ENCODE measurements around the gene TMEM109.

The TMEM109 gene

GRCh38 chr11:60916669-60917206 lies 2.8 kb downstream of the TMEM109 start:
- Histone ChIP-seq H3K4me3 (ENCODE audit: low read depth in 1 of 2, low read length in 2 of 2) (no peak overlapping the region), H3K36me3 (ENCODE audit: insufficient read depth, low read length) (peaks cover 24% of the 10 kb centered on the region), H3K9ac (ENCODE audit: low read length) (no peak overlapping the region), H3K27ac (ENCODE audit: low read depth, low read length) (no peak overlapping the region), H3K9me3 (ENCODE audit: low read length) (peaks cover 2% of the 10 kb centered on the region), H3K4me1 (ENCODE audit: insufficient read depth, low read length) (peaks cover 26% of the 10 kb centered on the region), H3K27me3 (ENCODE audit: control insufficient read depth in 1 of 2, insufficient read depth in 2 of 2, low read length in 2 of 2) (no peaks in the 10 kb centered on the region)

GRCh38 chr11:60917267-60917666 lies 3.3 kb downstream of the TMEM109 start:
- no peak overlapping the region for H3K4me3 ChIP-seq (ENCODE audit: low read depth in 1 of 2, low read length in 2 of 2)
- no peak overlapping the region for H3K27ac ChIP-seq (ENCODE audit: low read depth, low read length)
- peaks cover 2% of the 10 kb centered on the region for H3K9me3 ChIP-seq (ENCODE audit: low read length)
- H3K27me3 ChIP-seq (ENCODE audit: control insufficient read depth in 1 of 2, insufficient read depth in 2 of 2, low read length in 2 of 2) = no peaks in the 10 kb centered on the region
- peaks cover 26% of the 10 kb centered on the region for H3K4me1 ChIP-seq (ENCODE audit: insufficient read depth, low read length)
- no peak overlapping the region for H3K9ac ChIP-seq (ENCODE audit: low read length)
- peaks cover 29% of the 10 kb centered on the region for H3K36me3 ChIP-seq (ENCODE audit: insufficient read depth, low read length)

GRCh38 chr11:60918251-60918938 lies 4.4 kb downstream of the TMEM109 start:
- Histone ChIP-seq H3K4me3 (ENCODE audit: low read depth in 1 of 2, low read length in 2 of 2) (no peak overlapping the region), H3K9ac (ENCODE audit: low read length) (no peak overlapping the region), H3K27ac (ENCODE audit: low read depth, low read length) (no peak overlapping the region), H3K27me3 (ENCODE audit: control insufficient read depth in 1 of 2, insufficient read depth in 2 of 2, low read length in 2 of 2) (no peaks in the 10 kb centered on the region), H3K4me1 (ENCODE audit: insufficient read depth, low read length) (peaks cover 21% of the 10 kb centered on the region), H3K36me3 (ENCODE audit: insufficient read depth, low read length) (peaks cover 40% of the 10 kb centered on the region), H3K9me3 (ENCODE audit: low read length) (peaks cover 2% of the 10 kb centered on the region)

GRCh38 chr11:60918939-60919265 lies 4.9 kb downstream of the TMEM109 start:
- H3K4me1 ChIP-seq (ENCODE audit: insufficient read depth, low read length) = peaks cover 24% of the 10 kb centered on the region
- H3K36me3 ChIP-seq (ENCODE audit: insufficient read depth, low read length) = peaks cover 41% of the 10 kb centered on the region
- peaks cover 0 to 4% of the 10 kb centered on the region in 2 donors for H3K27me3 ChIP-seq (ENCODE audit: control insufficient read depth in 1 of 2, insufficient read depth in 2 of 2, low read length in 2 of 2)
- no peak overlapping the region for H3K4me3 ChIP-seq (ENCODE audit: low read depth in 1 of 2, low read length in 2 of 2)
- H3K9ac ChIP-seq (ENCODE audit: low read length) = no peak overlapping the region
- H3K9me3 ChIP-seq (ENCODE audit: low read length) = peaks cover 2% of the 10 kb centered on the region
- H3K27ac ChIP-seq (ENCODE audit: low read depth, low read length) = no peak overlapping the region

- peaks cover 26% of the 10 kb centered on the region for H3K4me1 ChIP-seq (ENCODE audit: insufficient read depth, low read length)
- H3K9ac ChIP-seq (ENCODE audit: low read length) = no peak overlapping the region
- H3K27ac ChIP-seq (ENCODE audit: low read depth, low read length) = no peak overlapping the region
- H3K36me3 ChIP-seq (ENCODE audit: insufficient read depth, low read length) = peaks cover 41% of the 10 kb centered on the region
- H3K4me3 ChIP-seq (ENCODE audit: low read depth in 1 of 2, low read length in 2 of 2) = no peak overlapping the region
- peaks cover 0 to 8% of the 10 kb centered on the region in 2 donors for H3K27me3 ChIP-seq (ENCODE audit: control insufficient read depth in 1 of 2, insufficient read depth in 2 of 2, low read length in 2 of 2)
- peaks cover 2% of the 10 kb centered on the region for H3K9me3 ChIP-seq (ENCODE audit: low read length)
Measured at GRCh38 chr11:60919320-60919719, 5.4 kb downstream of the TMEM109 start.

- Histone ChIP-seq H3K27ac (ENCODE audit: low read depth, low read length) (no peak overlapping the region), H3K36me3 (ENCODE audit: insufficient read depth, low read length) (peaks cover 41% of the 10 kb centered on the region)
Measured at GRCh38 chr11:60919956-60920355, 6.0 kb downstream of the TMEM109 start.

GRCh38 chr11:60921259-60921658 lies 7.3 kb downstream of the TMEM109 start:
- Histone ChIP-seq H3K27ac (ENCODE audit: low read depth, low read length) (no peak overlapping the region), H3K9ac (ENCODE audit: low read length) (no peak overlapping the region), H3K36me3 (ENCODE audit: insufficient read depth, low read length) (peaks cover 41% of the 10 kb centered on the region), H3K27me3 (ENCODE audit: control insufficient read depth in 1 of 2, insufficient read depth in 2 of 2, low read length in 2 of 2) (peaks cover 8 to 21% of the 10 kb centered on the region in 2 donors), H3K4me1 (ENCODE audit: insufficient read depth, low read length) (peaks cover 24% of the 10 kb centered on the region), H3K9me3 (ENCODE audit: low read length) (peaks cover 2% of the 10 kb centered on the region), H3K4me3 (ENCODE audit: low read depth in 1 of 2, low read length in 2 of 2) (no peak overlapping the region)

More at GRCh38 chr11:60919956-60920355, 6.0 kb downstream of the TMEM109 start:
- H3K4me3 ChIP-seq (ENCODE audit: low read depth in 1 of 2, low read length in 2 of 2) = no peak overlapping the region
- H3K4me1 ChIP-seq (ENCODE audit: insufficient read depth, low read length) = peaks cover 30% of the 10 kb centered on the region
- peaks cover 2% of the 10 kb centered on the region for H3K9me3 ChIP-seq (ENCODE audit: low read length)
- H3K9ac ChIP-seq (ENCODE audit: low read length) = no peak overlapping the region
- peaks cover 3 to 14% of the 10 kb centered on the region in 2 donors for H3K27me3 ChIP-seq (ENCODE audit: control insufficient read depth in 1 of 2, insufficient read depth in 2 of 2, low read length in 2 of 2)

GRCh38 chr11:60921777-60922335 lies 7.9 kb downstream of the TMEM109 start:
- no peak overlapping the region for H3K4me3 ChIP-seq (ENCODE audit: low read depth in 1 of 2, low read length in 2 of 2)
- no peak overlapping the region for H3K9ac ChIP-seq (ENCODE audit: low read length)
- peaks cover 24% of the 10 kb centered on the region for H3K4me1 ChIP-seq (ENCODE audit: insufficient read depth, low read length)
- peaks cover 41% of the 10 kb centered on the region for H3K36me3 ChIP-seq (ENCODE audit: insufficient read depth, low read length)
- H3K9me3 ChIP-seq (ENCODE audit: low read length) = peaks cover 2% of the 10 kb centered on the region
- H3K27ac ChIP-seq (ENCODE audit: low read depth, low read length) = no peak overlapping the region
- H3K27me3 ChIP-seq (ENCODE audit: control insufficient read depth in 1 of 2, insufficient read depth in 2 of 2, low read length in 2 of 2) = peaks cover 11 to 21% of the 10 kb centered on the region in 2 donors

- Histone ChIP-seq H3K4me1 (ENCODE audit: insufficient read depth, low read length) (peaks cover 24% of the 10 kb centered on the region), H3K27me3 (ENCODE audit: control insufficient read depth in 1 of 2, insufficient read depth in 2 of 2, low read length in 2 of 2) (peaks cover 11 to 21% of the 10 kb centered on the region in 2 donors), H3K27ac (ENCODE audit: low read depth, low read length) (no peak overlapping the region), H3K36me3 (ENCODE audit: insufficient read depth, low read length) (peaks cover 41% of the 10 kb centered on the region), H3K9me3 (ENCODE audit: low read length) (peaks cover 2% of the 10 kb centered on the region), H3K4me3 (ENCODE audit: low read depth in 1 of 2, low read length in 2 of 2) (no peak overlapping the region), H3K9ac (ENCODE audit: low read length) (no peak overlapping the region)
Measured at GRCh38 chr11:60922906-60923305, 8.9 kb downstream of the TMEM109 start.

- Histone ChIP-seq H3K36me3 (ENCODE audit: insufficient read depth, low read length) (peaks cover 41% of the 10 kb centered on the region), H3K9me3 (ENCODE audit: low read length) (peaks cover 2% of the 10 kb centered on the region), H3K4me3 (ENCODE audit: low read depth in 1 of 2, low read length in 2 of 2) (no peak overlapping the region), H3K9ac (ENCODE audit: low read length) (no peak overlapping the region), H3K27me3 (ENCODE audit: control insufficient read depth in 1 of 2, insufficient read depth in 2 of 2, low read length in 2 of 2) (peaks cover 11 to 21% of the 10 kb centered on the region in 2 donors), H3K4me1 (ENCODE audit: insufficient read depth, low read length) (peaks cover 24% of the 10 kb centered on the region), H3K27ac (ENCODE audit: low read depth, low read length) (no peak overlapping the region)
Measured at GRCh38 chr11:60923326-60923725, 9.4 kb downstream of the TMEM109 start.

- Histone ChIP-seq H3K36me3 (ENCODE audit: insufficient read depth, low read length) (peaks cover 41% of the 10 kb centered on the region), H3K4me3 (ENCODE audit: low read depth in 1 of 2, low read length in 2 of 2) (peak overlapping the region in 1 of 2 donors; percentile 38), H3K9ac (ENCODE audit: low read length) (no peak overlapping the region)
Measured at GRCh38 chr11:60923800-60924109, 9.8 kb downstream of the TMEM109 start.

More at GRCh38 chr11:60923800-60924109, 9.8 kb downstream of the TMEM109 start:
- Histone ChIP-seq H3K4me1 (ENCODE audit: insufficient read depth, low read length) (peaks cover 24% of the 10 kb centered on the region), H3K27me3 (ENCODE audit: control insufficient read depth in 1 of 2, insufficient read depth in 2 of 2, low read length in 2 of 2) (peaks cover 11 to 21% of the 10 kb centered on the region in 2 donors), H3K27ac (ENCODE audit: low read depth, low read length) (no peak overlapping the region), H3K9me3 (ENCODE audit: low read length) (peaks cover 2% of the 10 kb centered on the region)
